Measurements from ENCODE around the gene LRFN4.

- TF ChIP-seq CTCF (IDR thresholded peaks at IDR 0.05; ENCODE audit: insufficient read depth, low read length, poor library complexity, severe bottlenecking) (no peak), EZH2phosphoT487 (conservative IDR thresholded peaks at IDR 0.05; ENCODE audit: low read length) (no peak)
Measured at GRCh38 chr11:66902486-66903177, 45.8 kb downstream of the LRFN4 start.
